WI38 (cell line): Measurements from ENCODE around the gene PCDH15.

Experiments
- H3K4me3 ChIP-seq: 2 replicates; pipeline ENCODE4 v1.5.1; 2011; ENCODE audit warnings: low read depth, mild to moderate bottlenecking, control low read depth, low read length
- CTCF ChIP-seq: IDR thresholded peaks from 2 replicates; pipeline ENCODE4 v1.5.1; 2012; ENCODE audit warnings: low read depth, mild to moderate bottlenecking, control low read depth, low read length

PCDH15 gene

GRCh38 chr10:53771701-53772100, 1029.3 kb downstream of the PCDH15 start:
- TF ChIP-seq CTCF: no peak
- no peak overlapping the region for H3K4me3 ChIP-seq

GRCh38 chr10:53770903-53771302, 1030.1 kb downstream of the PCDH15 start:
- no peak overlapping the region for H3K4me3 ChIP-seq
- TF ChIP-seq CTCF: no peak

GRCh38 chr10:53765311-53765710, 1035.7 kb downstream of the PCDH15 start:
- TF ChIP-seq CTCF: no peak
- H3K4me3 ChIP-seq: no peak overlapping the region

GRCh38 chr10:53754596-53755250, 1046.3 kb downstream of the PCDH15 start:
- no peak for TF ChIP-seq CTCF
- H3K4me3 ChIP-seq: no peak overlapping the region
